ENCODE data around the gene CEP120.
"Not testable (repeated sequence)": the region's sequence is repeated elsewhere in the genome, so short reads cannot be mapped to it uniquely, and the experiment has no call there.

Gene CEP120

DNA sequence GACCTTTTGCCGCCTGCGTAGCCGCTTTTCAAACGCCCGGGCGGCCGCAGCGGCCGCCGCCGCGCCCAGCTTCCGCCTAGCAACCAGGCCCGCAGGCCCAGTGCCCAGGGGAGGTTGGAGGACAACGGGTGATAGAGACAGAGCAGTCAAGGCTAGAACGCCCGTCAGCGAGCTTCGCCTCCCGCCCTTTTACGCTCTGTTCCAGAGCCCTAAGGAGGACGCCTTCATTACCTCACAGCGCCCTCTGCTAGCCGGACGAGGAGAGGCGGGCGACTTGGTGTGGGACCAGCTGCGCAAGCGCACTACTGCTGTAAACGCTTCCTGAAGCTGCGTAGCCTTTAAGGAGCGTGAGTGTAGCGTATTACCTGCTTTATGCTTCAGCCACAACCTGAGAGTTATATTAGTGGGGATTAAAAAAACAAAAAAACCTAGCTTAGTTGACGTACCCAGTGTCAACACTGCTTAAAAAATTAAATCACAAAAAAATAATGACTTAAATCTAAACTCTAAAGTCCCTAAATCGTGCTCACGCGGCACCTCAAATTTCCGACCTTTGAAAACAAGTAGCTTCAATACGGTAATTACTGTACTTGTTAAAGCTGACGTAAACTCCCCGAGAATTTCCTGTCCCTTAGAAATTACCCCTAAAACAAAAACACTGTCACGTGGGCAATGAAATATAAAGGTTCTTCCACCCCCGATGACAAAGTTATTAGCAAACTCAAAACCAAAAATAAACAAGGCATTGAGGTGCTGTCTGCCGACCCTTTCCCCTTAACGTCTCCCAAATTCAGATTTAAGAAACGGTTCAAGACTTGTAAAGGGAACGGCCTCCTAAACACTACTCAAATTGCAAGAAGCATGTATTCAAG lies at the start of gene CEP120:
Gene CEP120 (minus strand): TSS at position 126 of the 872 bp plus-strand sequence. CDS start 405 bp downstream, outside the sequence.
- DNase-seq, result peak; percentile 99

DNA sequence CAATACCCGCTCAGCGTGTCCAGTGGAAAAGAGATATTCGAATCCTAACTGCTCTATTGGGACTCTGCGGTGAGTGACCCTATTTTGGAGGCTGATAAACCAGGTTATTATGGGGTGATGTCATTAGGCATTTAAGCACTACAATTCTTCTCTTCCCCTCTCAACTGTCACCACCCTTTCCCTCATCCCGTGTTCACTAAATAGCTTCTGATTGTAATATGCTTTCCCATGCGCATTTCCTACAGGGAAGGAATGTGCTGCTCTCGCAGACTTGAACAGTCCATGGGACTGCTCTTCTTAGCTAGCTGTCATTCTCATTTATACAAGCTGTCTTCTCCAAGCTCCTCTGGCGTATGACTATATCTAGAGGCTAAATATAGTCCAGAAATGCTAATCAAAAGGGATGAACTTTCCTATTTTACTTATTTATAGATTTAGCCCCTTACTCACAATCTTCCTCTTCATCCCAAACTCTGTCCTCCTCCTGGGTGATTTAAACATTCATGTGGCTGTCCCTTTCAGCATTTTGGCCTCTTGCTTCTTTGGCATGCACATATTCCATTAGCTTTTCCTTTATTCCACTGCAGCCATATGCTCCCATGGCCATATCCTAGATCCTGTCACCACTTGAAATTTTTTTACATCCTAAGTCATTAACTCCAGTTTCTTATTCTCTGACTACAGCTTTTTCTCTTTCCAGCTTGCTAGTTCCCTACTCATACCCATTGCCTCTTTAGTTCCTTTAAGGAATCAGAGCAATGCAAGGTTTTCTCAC lies 49.1 kb upstream of the CEP120 start:
- DNase-seq, result no peak

DNA sequence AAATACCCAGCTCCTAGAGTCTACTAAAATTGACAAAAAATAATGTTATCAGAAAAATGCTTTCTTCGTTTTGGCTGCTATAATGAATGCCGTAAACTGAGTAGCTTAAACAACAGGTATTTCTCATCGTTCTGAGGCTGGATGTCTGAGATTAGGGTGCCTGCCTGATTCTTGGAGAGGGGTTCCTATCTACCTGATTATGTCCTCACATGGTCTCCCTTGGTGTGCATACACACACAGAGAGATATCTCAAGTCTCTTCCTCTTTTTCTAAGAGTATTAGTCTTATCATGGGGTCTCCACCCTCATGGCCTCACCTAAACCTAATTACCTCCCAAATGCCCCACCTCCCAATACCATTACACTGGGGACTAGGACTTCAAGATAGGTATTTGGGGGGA lies 48.2 kb upstream of the CEP120 start:
- no peak for DNase-seq

DNA sequence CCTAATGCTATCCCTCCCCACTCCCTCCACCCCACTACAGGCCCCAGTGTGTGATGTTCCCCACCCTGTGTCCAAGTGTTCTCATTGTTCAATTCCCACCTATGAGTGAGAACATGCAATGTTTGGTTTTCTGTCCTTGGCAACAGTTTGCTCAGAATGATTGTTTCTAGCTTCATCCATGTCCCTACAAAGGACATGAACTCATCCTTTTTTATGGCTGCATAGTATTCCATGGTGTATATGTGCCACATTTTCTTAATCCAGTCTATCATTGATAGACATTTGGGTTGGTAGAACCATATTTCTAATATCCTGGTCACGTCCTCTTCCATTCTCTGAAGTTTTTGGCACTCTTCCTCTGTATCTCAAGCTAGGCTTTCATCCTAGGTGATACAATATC lies 43.6 kb upstream of the CEP120 start:
- DNase-seq, result not testable (repeated sequence)

DNA sequence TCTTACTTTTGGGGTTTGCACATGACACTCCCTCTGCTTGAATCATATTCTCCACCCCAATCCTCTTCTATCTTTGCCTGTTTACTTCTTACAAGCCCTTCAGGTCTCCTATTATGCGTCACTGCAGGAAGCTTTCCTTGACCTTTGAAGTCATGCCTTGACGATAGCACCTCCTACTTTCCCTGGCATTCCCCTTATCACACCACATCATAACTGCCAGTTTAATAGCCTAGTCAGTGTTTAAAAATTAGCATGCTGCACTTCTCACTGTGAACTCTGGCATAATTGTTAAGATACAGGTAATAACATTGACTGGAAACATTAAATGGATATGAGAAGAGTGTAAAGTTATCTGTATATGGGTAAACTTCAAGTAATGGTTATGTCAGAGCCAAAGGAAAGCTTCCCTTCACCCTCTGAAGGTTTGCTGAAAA lies 37.1 kb upstream of the CEP120 start:
- peak; percentile 53 for DNase-seq

DNA sequence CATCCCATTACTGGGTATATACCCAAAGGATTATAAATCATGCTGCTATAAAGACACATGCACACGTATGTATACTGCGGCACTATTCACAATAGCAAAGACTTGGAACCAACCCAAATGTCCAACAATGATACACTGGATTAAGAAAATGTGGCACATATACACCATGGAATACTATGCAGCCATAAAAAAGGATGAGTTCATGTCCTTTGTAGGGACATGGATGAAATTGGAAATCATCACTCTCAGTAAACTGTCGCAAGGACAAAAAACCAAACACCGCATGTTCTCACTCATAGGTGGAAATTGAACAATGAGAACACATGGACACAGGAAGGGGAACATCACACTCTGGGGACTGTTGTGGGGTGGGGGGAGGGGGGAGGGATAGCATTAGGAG lies 35.8 kb upstream of the CEP120 start:
- not testable (repeated sequence) for DNase-seq

DNA sequence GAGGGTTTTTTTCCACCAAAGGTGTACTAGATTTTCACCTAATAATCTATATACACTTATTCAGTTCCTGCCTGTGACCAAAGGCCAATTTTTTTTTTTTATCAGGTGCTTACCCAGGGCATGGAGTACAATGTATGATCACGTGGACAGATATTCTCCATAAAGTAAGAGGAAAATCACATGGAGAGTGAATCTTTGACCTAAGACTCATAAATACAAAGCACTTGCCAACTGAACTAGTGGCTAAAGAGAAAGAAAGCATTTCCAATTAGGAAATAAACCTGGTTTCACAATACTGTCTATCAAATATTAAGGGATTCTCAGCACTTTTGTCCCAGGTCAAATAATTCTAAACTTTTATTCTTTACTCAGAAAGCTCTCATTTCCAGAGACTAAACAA lies 33.0 kb upstream of the CEP120 start:
- no peak for DNase-seq

DNA sequence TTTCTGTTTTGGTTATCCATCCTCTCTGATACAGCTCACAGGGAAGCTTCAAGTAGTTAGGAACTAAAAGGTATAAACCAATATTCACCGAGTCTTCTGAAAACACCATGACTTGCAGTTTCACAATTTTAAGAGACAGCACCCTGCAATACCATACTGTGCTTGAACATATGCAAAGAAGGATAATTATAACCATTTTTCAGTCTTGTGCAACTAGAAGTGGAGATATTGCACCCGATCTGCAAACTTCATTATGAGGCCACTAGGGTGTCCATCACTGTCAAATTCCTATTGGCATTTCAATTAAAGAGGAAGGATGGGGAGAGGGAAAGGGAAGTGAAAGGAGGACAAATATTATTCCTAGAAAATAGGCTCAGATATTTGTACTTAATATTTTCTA lies 32.4 kb upstream of the CEP120 start:
- DNase-seq, result no peak

DNA sequence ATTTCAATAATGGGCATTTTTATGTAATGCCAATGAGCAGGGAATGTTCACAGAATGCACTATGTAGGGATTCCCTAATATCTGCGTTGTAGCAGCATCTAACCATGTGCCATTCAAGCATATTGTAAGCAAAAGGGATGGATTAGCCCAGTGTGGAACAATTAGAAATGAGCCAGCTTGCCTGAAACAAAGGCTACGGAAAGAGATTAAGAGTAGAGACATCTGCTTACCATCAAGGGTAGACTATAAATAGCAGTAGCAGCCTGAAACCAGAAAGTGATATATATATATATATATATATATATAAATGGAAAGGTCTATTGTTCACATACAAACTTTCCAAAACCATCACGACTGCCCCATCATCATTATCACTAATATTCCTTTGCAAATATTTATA lies 31.9 kb upstream of the CEP120 start:
- no peak for DNase-seq

DNA sequence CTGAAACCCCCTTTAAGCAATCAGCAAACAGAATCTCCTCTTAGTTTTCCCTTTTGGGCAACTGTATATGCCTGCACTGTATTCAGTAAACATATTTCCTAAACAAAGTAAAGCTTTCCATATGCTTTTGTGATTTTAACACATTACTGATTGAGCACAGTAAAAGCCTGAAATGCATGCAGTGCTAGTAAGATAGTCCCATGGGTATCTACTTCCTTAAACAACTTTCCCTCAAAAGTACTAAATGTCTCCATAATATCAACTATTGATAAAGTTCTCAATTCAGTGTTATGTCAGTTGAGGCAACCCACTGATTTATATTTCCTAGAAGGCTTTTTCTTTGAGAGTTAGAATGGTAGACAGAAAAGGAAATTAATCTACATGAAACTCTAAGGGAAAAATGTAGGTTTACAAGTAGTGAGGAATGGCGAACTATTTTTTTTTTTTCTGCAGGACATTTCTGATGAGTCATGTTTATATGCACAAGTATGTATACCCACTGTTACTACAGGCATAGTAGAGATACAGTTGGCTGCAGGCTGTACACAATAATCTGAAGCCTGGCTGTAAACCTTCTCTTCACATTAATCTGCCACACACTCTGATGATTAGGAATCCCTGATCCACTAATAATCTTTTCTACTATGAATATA lies 31.2 kb upstream of the CEP120 start:
- DNase-seq, result no peak

DNA sequence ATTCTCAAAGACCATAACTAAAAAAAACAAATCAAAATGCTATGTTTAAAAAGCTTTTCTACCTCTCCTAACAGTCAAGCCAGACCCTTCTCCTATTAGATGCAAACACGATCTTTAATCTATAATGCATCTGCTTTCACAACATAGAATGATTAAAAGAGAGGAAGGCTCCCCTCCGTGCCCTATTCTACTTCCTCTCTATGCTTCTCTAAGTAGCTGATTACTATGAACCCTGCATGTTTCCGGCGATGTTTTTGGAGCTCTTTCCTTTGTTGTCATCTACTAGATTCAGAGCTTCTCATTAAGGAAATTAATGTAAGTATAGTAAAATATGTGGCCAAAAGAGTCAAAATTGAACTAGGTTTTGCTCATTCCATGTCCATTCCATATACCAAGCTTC lies 29.2 kb upstream of the CEP120 start:
- DNase-seq, result no peak

DNA sequence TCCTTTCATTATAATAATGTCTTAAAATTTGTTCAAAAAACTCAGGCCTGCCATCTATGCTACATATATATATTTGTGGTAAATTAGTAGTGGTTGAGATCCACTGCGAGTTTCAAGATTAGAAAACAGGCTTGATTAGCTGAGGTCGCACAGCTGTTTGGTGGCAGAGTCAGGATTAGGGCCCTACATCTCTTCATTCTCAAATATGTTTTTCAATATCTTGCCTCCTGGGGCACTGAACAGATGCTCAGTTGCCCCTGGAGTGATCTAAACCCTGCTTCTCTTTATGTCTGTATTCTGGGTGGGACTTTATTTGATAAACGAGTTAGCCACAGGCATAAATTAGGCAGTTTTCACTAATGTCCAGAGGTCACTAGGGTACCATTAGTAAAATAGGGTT lies 27.8 kb upstream of the CEP120 start:
- DNase-seq, result no peak

DNA sequence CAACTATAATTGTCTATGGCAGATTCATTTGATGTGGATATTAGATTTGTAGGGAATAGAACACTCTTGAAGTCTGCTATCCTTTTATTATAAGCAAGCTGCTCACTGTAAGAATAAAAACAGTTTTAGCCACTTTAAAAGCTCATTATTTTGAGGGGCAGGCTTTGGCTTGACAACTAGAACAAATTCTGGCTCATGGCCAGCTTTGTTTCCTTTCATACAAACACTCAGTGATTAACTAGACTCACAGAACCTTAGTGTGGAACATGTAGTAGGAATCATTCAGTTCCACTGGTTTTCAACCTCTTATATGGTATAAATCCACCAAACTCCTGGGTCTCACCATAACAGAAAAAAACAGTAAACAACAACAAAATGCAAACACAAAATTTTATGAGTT lies 27.4 kb upstream of the CEP120 start:
- DNase-seq, result no peak

DNA sequence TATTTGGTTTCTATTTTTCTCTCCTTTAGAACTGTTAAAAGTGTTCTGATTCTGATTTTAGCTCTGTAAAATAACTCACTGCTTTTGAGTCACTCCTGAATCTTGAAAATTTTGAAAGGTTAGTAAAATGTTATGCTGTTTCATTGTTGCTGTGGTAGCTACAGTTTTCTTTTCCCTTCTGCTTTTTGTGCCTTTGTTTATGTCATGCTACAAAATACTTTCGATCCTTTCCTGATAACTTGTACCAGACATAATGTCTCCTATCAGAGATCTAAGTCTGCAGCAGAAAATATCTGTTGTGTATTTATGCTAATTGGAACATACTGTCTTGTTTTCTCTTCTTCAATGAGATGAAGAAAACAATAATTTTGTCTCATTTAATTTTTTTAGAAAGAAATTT lies 26.9 kb upstream of the CEP120 start:
- DNase-seq, result no peak

DNA sequence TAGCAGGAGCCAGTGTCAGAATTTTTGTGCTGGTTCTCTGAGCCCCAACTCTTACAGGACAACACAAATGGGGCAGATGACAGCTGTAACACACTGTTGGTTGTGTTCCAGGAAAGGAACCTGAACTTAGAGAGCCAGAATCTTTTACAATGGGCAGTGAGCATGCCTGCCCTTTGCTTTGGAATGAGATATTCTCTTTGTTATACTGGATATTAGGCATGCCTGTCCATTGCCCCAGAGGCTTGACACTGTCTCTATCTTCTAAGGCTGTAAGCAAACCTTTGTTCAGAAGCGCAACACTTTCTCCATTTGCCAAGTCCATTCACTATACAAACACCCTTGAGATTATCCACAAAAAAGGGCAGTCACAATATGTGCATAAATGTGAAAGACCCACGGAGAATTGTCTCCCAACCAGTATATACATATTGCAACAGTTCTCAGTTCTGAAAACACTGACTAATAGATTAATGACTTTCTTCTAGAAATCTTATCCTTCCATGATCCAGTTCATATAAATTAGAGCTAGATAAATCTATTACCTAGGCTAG lies 26.3 kb upstream of the CEP120 start:
- DNase-seq, result no peak

DNA sequence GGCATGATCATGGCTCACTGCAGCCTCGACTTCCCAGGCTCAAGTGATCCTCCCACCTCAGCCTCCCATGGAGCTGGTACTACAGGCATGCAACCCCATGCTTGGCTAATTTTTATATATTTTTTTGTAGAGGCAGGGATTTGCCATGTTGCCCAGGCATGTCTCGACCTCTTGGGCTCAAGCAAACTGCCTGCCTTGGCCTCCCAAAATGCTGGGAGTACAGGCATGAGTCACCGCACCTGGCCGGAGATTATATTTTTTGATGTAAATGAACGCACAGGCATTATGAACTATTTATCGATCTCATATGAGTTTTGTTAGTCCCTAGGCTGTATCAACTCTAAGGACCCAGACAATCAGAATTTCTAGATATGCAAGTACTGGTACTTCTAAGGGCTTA lies 25.5 kb upstream of the CEP120 start:
- DNase-seq, result no peak

DNA sequence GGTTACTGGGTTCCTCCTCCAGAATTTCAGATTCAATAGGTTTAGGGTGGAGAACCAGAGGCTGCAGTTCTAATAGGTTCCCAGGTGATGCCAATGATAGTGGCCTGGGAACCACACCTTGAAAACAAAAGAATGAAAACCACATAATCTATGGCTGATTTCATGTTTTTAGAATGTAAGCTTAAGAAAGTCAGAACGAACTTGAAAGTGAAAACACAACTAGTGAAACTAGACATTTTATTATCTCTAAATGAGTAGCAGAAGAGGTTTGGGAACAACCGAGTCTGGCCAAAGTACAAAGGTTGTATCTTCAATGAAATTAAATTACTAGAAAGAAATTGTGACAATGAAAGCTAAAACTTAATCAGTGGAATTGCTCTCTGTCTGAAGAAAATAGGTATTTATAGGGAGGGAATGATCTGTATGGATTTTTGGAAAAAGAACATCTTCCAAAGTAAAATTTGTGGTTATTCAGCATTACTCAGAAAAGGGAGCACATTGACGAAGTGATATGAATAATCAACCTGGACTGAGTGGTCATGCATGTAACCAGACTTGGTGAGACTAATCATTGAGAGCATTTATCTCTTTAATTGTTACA lies 24.9 kb upstream of the CEP120 start:
- DNase-seq, result no peak

DNA sequence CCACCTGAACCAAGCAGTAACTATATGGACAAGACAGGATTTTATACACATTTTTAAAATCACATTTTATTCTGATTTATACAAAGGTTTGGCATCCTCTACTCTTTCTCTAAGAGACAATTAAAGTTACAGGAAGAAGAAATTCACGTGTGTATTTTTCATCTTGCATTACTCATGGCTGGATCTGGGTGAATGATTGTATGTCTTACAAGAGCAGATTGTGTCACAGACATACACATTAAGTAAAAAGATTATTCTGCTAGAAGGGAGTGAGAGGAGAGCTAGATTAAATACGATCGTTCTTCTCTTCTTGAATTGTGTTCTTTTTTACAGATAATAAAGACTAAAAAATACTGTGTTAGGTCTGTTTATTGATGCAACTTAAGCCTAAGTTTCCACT lies 20.8 kb upstream of the CEP120 start:
- DNase-seq, result no peak

DNA sequence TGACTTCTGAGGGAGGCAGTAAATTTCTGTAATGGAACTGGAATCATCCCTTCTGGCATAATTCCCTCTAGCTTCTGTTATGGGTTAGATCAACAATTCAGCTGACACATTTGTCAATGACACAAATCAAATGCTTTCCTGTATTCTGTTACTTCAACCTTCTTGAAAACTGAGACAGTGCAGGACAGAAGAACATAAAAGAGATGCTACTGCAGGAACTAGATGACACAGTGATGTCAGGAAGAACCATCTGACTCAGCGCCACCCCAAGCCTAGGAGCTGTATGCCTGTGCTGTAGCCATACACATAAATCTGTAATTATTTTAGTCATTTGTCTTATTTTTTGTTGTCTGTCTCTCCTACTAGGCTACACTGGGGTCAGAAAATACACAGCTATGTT lies 18.2 kb upstream of the CEP120 start:
- DNase-seq, result no peak

DNA sequence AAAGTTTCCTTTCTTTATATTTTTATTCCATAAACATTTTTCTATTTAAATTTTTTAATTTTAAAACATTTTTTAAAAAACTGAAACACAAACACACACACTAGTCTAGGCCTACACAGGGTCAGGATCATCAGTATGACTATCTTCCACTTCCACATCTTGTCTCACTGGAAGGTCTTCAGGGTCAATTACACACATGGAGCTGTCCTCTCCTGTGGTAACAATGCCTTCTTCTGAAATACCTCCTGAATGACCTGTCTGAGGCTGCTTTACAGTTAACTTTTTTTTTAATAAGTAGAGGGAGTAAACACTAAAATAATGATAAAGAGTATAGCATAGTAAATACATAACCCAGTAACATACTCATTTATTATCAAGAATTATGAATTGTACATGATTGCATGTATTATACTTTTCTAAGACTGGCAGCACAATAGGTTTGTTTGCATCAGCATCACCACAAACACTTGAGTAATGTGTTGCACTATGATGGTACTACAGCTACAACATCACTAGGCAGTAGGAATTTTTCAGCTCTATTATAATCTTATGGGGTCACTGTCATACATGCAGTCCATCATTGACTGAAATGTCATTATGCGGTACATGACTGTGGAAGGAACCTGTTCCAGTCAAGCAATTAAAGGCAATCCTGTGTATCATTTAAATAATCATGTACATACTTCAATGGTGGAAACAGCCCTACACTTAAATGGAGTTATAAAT lies 17.4 kb upstream of the CEP120 start:
- no peak for DNase-seq

DNA sequence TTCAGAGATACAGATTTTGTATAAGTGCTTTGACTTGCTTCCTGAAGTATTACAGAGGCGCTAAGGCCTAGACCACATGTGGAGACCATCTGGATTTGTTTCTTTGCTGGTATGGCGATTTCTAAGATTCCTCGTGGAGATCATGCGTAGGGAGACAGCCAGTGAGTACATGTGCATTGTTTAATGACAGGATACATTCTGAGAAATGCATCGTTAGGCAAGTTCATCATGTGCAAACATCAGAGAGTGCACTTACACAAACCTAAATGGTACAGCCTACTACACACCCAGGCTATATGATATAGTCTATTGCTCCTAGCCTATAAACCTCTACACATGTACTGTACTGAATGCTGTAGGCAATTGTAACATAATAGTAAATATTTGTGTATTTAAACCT lies 16.5 kb upstream of the CEP120 start:
- DNase-seq, result no peak

DNA sequence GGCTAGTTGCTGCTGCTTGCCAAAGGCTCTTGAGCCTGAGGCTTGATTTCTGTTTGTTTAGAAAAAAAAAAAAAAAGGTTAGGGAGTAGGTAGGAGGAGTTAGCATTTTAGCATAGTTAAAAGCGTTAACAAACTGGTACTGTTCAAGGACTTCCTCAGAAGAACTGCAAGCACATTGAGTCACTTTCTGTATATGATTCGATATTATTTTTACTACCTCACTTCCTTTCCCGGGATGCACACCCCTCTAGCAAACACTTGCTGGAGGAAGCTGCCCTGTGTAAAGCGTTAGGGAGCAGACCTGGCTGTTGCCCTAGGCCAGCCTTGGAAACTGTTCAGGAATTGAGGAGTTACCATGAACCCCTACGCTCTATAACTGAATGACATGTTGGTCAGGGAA lies 15.7 kb upstream of the CEP120 start:
- peak; percentile 23 for DNase-seq
